Liver (tissue), 9 donors: ENCODE results near the gene RICTOR. TPM values are rescaled to one million over a fixed set of nuclear protein-coding genes. Genes with fewer than 3 reads are reported as not detected.

Source experiments
- DNase-seq: peaks from one replicate; pipeline ENCODE4 v3.0.0-alpha.2; 2017; ENCODE audit warnings: low spot score
- H3K27ac ChIP-seq, 2 donors: one replicate each; pipeline ENCODE4 v1.7.0; 2013; ENCODE audit warnings: inconsistent platforms in 2 of 2, low read length in 2 of 2, control low read depth in 1 of 2, low read depth in 1 of 2, mild to moderate bottlenecking in 1 of 2
- H3K27me3 ChIP-seq, 4 donors: one replicate each; pipeline versions ENCODE4 v1.6.1 to v1.7.0; 2013; ENCODE audit warnings: low read length in 3 of 4, inconsistent platforms in 1 of 4, mild to moderate bottlenecking in 1 of 4, moderate library complexity in 1 of 4; ENCODE audit not compliant: control insufficient read depth in 4 of 4, insufficient read depth in 4 of 4
- H3K36me3 ChIP-seq, 4 donors: one replicate each; pipeline versions ENCODE4 v1.6.1 to v1.7.0; 2013; ENCODE audit warnings: low read length in 3 of 4, mild to moderate bottlenecking in 3 of 4, low read depth in 1 of 4, moderate library complexity in 1 of 4; ENCODE audit not compliant: control insufficient read depth in 4 of 4, insufficient read depth in 3 of 4
- H3K4me1 ChIP-seq, 4 donors: one replicate each; pipeline versions ENCODE4 v1.6.1 to v1.7.0; 2013; ENCODE audit warnings: low read length in 3 of 4, mild to moderate bottlenecking in 3 of 4, moderate library complexity in 1 of 4; ENCODE audit not compliant: control insufficient read depth in 4 of 4, insufficient read depth in 4 of 4
- H3K4me3 ChIP-seq, 3 donors: one replicate each; pipeline versions ENCODE4 v1.6.1 to v1.7.0; 2013; ENCODE audit warnings: low read length in 3 of 3, control low read depth in 1 of 3, low read depth in 1 of 3, mild to moderate bottlenecking in 1 of 3
- H3K9ac ChIP-seq, 2 donors: one replicate each; pipeline ENCODE4 v1.7.0; 2013; ENCODE audit warnings: low read length in 2 of 2, mild to moderate bottlenecking in 2 of 2, moderate library complexity in 2 of 2, control low read depth in 1 of 2, low read depth in 1 of 2
- H3K9me3 ChIP-seq, 4 donors: one replicate each; pipeline versions ENCODE4 v1.6.1 to v1.7.0; 2013; ENCODE audit warnings: low read length in 3 of 4; ENCODE audit not compliant: control insufficient read depth in 4 of 4
- ATF3 ChIP-seq: IDR thresholded peaks from 2 replicates; pipeline ENCODE4 v1.6.1; 2016; ENCODE audit warnings: antibody characterized with exemption
- EGR1 ChIP-seq, 2 donors: IDR thresholded peaks; 2 replicates each; pipeline ENCODE4 v1.6.1; 2016 to 2018; ENCODE audit warnings: antibody characterized with exemption in 2 of 2, low read depth in 2 of 2
- FOXA1 ChIP-seq: IDR thresholded peaks from 2 replicates; pipeline ENCODE4 v1.6.1; 2016; ENCODE audit warnings: antibody characterized with exemption
- FOXA2 ChIP-seq: IDR thresholded peaks from 2 replicates; pipeline ENCODE4 v1.6.1; 2016; ENCODE audit warnings: antibody characterized with exemption
- HNF4A ChIP-seq, 2 donors: conservative IDR thresholded peaks; 2 replicates each; pipeline ENCODE4 v1.6.1; 2016; ENCODE audit warnings: antibody characterized with exemption in 2 of 2, mild to moderate bottlenecking in 2 of 2
- HNF4G ChIP-seq: IDR thresholded peaks from 2 replicates; pipeline ENCODE4 v1.6.1; 2016; ENCODE audit warnings: antibody characterized with exemption
- JUND ChIP-seq, 2 donors: IDR thresholded peaks; 2 replicates each; pipeline ENCODE4 v1.6.1; 2016; ENCODE audit warnings: antibody characterized with exemption in 2 of 2
- MAX ChIP-seq: IDR thresholded peaks from 2 replicates; pipeline ENCODE4 v1.6.1; 2016; ENCODE audit warnings: antibody characterized with exemption
- NR2F2 ChIP-seq: IDR thresholded peaks from 2 replicates; pipeline ENCODE4 v1.6.1; 2016; ENCODE audit warnings: antibody characterized with exemption
- RAD21 ChIP-seq, 2 donors: IDR thresholded peaks; 2 replicates each; pipeline ENCODE4 v1.6.1; 2016; ENCODE audit warnings: antibody characterized with exemption in 2 of 2, mild to moderate bottlenecking in 2 of 2
- REST ChIP-seq: IDR thresholded peaks from 2 replicates; pipeline ENCODE4 v1.6.1; 2016; ENCODE audit warnings: antibody characterized with exemption, mild to moderate bottlenecking
- RXRA ChIP-seq, 2 donors: IDR thresholded peaks; 2 replicates each; pipeline ENCODE4 v1.6.1; 2017 to 2018; ENCODE audit warnings: antibody characterized with exemption in 2 of 2, mild to moderate bottlenecking in 1 of 2
- SP1 ChIP-seq: IDR thresholded peaks from 2 replicates; pipeline ENCODE4 v1.6.1; 2018; ENCODE audit warnings: antibody characterized with exemption, mild to moderate bottlenecking
- TAF1 ChIP-seq: conservative IDR thresholded peaks from 2 replicates; pipeline ENCODE4 v1.6.1; 2016; ENCODE audit warnings: antibody characterized with exemption, mild to moderate bottlenecking
- YY1 ChIP-seq: IDR thresholded peaks from 2 replicates; pipeline ENCODE4 v1.6.1; 2016; ENCODE audit warnings: antibody characterized with exemption, mild to moderate bottlenecking
- ZBTB33 ChIP-seq: IDR thresholded peaks from 2 replicates; pipeline ENCODE4 v1.6.1; 2016; ENCODE audit warnings: antibody characterized with exemption
- WGBS: extraction: QIAGEN DNeasy Blood & Tissue Kit; methylation state at CpG from one replicate; pipeline ENCODE4 v1.1.7; 2013; 5-methylcytosine and 5-hydroxymethylcytosine counted together
- polyA plus RNA-seq, 2 donors: library from polyadenylated mRNA; stranded (reverse) in 1 of 2; unstranded in 1 of 2; fragments of 200-250 nt in 1 of 2; fragments of >200 nt in 1 of 2; fragmentation: Nextera tagmentation in 1 of 2; extraction: Ambion mirVana in 1 of 2; gene quantifications; one replicate each; pipeline versions ENCODE4 v1.2.1 to v1.2.3, GENCODE V29; 2013 to 2015
- total RNA-seq, 2 donors: library from RNA; depleted of rRNA; stranded (reverse); fragments of >200 nt; gene quantifications; one replicate each; pipeline ENCODE4 v1.2.3, GENCODE V29; 2014
- donor health status: healthy.
- donor health status: healthy.
- donor health status: healthy.
- donor health status: healthy.
- donor health status: healthy.

The RICTOR gene
- total and polyA plus RNA-seq, 4 donors, result 2.1 to 24.0 (median 15.0) TPM

- Histone ChIP-seq H3K4me3 (no peak overlapping the region), H3K27me3 (no peaks in the 10 kb centered on the region), H3K4me1 (peaks cover 0 to 2% (median 0%) of the 10 kb centered on the region in 4 donors), H3K36me3 (peaks cover 0 to 2% (median 0%) of the 10 kb centered on the region in 4 donors), H3K9ac (no peak overlapping the region), H3K27ac (no peak overlapping the region), H3K9me3 (no peaks in the 10 kb centered on the region)
- no peak for DNase-seq
- TF ChIP-seq FOXA1, result no peak
- TF ChIP-seq ATF3, result no peak
- no peak for TF ChIP-seq JUND (IDR thresholded peaks at IDR 0.05)
- no peak for TF ChIP-seq ZBTB33
- TF ChIP-seq FOXA2, result no peak
- no peak for TF ChIP-seq HNF4A (conservative IDR thresholded peaks at IDR 0.05)
- TF ChIP-seq NR2F2, result no peak
- TF ChIP-seq YY1, result no peak
- TF ChIP-seq TAF1, result no peak
- no peak for TF ChIP-seq RAD21 (IDR thresholded peaks at IDR 0.05)
- no peak for TF ChIP-seq RXRA (IDR thresholded peaks at IDR 0.05)
- no peak for TF ChIP-seq REST
- TF ChIP-seq EGR1 (IDR thresholded peaks at IDR 0.05; ENCODE audit: low read depth in 2 of 2), result no peak
- no peak for TF ChIP-seq MAX
- 77% methylated on average over 4 of the region's 4 CpGs for WGBS
These were observed 28.5 kb upstream of the RICTOR start for GRCh38 chr5:39102684-39103155.

GRCh38 chr5:39100851-39101396, 26.7 kb upstream of the RICTOR start:
- Histone ChIP-seq H3K9ac (no peak overlapping the region), H3K4me1 (peaks cover 0 to 2% (median 0%) of the 10 kb centered on the region in 4 donors), H3K27me3 (no peaks in the 10 kb centered on the region), H3K9me3 (no peaks in the 10 kb centered on the region), H3K27ac (no peak overlapping the region), H3K4me3 (no peak overlapping the region), H3K36me3 (peaks cover 0 to 2% (median 0%) of the 10 kb centered on the region in 4 donors)
- no peak for DNase-seq
- TF ChIP-seq ZBTB33 (no peak), HNF4A (conservative IDR thresholded peaks at IDR 0.05) (no peak), RAD21 (IDR thresholded peaks at IDR 0.05) (no peak), HNF4G (no peak), EGR1 (IDR thresholded peaks at IDR 0.05; ENCODE audit: low read depth in 2 of 2) (no peak), FOXA1 (no peak), SP1 (no peak), ATF3 (no peak), FOXA2 (no peak)
- 87% methylated on average over 7 of the region's 7 CpGs for WGBS
